Measurements from ENCODE around the gene TMEM45A. TPM values are rescaled to one million over a fixed set of nuclear protein-coding genes. Genes with fewer than 3 reads are reported as not detected.
A peak's percentile ranks its signal among the peaks of the same experiment; 100 is the strongest.

Gene TMEM45A
- total RNA-seq, 6 experiments from 2014 or later, result 47.9 to 189 (median 54.2) TPM

DNA sequence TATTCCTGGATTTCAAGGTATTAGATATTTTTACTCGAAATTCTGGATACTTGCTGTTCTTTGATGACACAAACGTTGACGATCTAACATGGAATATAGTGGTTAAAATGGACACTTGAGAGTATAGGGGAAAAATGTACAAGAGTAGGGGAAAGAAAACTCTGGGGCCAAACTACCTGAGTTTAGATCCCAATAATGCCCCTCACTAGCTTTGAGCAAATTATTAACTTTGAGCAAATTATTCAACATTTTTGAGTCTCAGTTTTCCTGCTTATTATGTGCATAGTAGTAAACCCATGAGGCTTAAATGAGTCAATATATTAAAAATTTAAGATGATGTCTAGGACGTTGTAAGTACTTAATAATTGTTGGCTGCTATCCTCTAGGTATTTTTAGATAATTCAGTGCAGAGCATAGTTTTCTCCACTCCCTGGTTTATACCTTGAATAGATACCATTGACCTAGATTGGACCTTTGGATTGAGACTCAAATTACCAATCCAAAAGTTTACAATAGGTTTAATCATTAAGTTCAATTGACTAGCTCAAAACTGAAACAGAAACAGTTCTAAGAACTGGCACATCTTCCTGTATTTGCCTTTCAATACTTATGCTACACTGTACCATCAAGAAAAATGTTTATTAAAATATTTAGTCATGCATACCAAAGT lies 121.4 kb downstream of the TMEM45A start:
- peak; percentile 95 to 97 (median 96) for ATAC-seq
- WGBS (ENCODE audit: insufficient coverage, low coverage, low lambda C conversion rate, missing lambda C conversion rate), result 26% methylated on average over 4 of the region's 4 CpGs

DNA sequence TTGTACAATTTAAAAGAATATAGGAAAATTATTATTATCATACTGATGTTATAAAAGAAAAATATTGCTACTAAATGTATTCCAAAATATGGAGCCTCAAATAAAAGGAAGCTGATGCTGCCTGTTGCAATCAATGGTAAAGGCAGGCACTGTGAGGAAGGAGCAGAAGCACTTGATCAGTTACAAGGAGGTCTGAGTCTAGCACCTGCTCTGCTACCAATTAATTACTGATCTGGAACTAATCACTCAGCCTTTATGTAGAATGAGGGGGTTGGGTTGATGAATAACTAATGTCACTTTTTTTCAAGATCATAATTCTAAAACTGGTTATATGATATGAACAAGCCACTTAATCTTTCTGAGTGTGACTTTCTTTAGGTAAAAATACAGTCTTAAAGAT lies 122.5 kb downstream of the TMEM45A start:
- Histone ChIP-seq H3K27ac (peak overlapping the region in 1 of 3 donors; percentile 87), H3K4me1 (peaks cover 0 to 17% (median 0%) of the 10 kb centered on the region in 4 donors), H3K4me3 (no peak overlapping the region), H3K36me3 (no peaks in the 10 kb centered on the region), H3K9me3 (no peaks in the 10 kb centered on the region), H3K27me3 (no peaks in the 10 kb centered on the region)
- intact Hi-C loops (cut with DNase I), result no loop called here
- DNase-seq, result no peak
- ATAC-seq, result no peak
- TF ChIP-seq, protein P1, sequence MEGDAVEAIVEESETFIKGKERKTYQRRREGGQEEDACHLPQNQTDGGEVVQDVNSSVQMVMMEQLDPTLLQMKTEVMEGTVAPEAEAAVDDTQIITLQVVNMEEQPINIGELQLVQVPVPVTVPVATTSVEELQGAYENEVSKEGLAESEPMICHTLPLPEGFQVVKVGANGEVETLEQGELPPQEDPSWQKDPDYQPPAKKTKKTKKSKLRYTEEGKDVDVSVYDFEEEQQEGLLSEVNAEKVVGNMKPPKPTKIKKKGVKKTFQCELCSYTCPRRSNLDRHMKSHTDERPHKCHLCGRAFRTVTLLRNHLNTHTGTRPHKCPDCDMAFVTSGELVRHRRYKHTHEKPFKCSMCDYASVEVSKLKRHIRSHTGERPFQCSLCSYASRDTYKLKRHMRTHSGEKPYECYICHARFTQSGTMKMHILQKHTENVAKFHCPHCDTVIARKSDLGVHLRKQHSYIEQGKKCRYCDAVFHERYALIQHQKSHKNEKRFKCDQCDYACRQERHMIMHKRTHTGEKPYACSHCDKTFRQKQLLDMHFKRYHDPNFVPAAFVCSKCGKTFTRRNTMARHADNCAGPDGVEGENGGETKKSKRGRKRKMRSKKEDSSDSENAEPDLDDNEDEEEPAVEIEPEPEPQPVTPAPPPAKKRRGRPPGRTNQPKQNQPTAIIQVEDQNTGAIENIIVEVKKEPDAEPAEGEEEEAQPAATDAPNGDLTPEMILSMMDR (IDR thresholded peaks at IDR 0.05), result no peak
- TF ChIP-seq POLR2A (IDR thresholded peaks at IDR 0.05), result no peak

More for the DNA sequence above, 121.4 kb downstream of the TMEM45A start:
- H3K4me3 ChIP-seq, result peak overlapping the region in 2 of 3 donors; percentile 6 to 12
- intact Hi-C loops (cut with DNase I), result no loop called here
- no peaks in the 10 kb centered on the region for H3K27me3 ChIP-seq
- TF ChIP-seq POLR2A (IDR thresholded peaks at IDR 0.05), result no peak
- TF ChIP-seq, protein P1 (IDR thresholded peaks at IDR 0.05), result no peak
- H3K9me3 ChIP-seq, result no peaks in the 10 kb centered on the region
- no peak for DNase-seq
- H3K36me3 ChIP-seq, result no peaks in the 10 kb centered on the region
- H3K27ac ChIP-seq, result peak overlapping the region; percentile 37 to 87 (median 78)
- peaks cover 0 to 17% (median 0%) of the 10 kb centered on the region in 4 donors for H3K4me1 ChIP-seq

DNA sequence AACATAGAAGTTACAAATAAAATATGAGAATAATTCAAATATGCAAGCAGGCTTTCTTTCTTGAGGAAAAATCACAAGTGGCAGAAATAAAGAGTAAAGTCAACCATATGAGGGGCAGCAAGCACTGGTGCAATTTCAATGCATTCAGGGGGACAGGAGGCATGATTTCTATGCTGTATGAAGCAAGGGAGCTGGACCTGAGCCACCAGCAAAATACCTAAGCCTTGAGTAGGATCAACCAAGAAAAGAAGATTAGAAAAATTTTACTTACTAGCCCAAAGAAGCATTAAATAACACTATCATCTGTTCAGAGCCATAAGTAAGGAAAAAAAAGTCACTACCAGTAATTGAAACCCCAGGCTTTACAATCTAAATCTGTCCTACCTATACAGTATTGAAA lies 123.3 kb downstream of the TMEM45A start:
- ATAC-seq, result no peak
- no peak overlapping the region for H3K27ac ChIP-seq

DNA sequence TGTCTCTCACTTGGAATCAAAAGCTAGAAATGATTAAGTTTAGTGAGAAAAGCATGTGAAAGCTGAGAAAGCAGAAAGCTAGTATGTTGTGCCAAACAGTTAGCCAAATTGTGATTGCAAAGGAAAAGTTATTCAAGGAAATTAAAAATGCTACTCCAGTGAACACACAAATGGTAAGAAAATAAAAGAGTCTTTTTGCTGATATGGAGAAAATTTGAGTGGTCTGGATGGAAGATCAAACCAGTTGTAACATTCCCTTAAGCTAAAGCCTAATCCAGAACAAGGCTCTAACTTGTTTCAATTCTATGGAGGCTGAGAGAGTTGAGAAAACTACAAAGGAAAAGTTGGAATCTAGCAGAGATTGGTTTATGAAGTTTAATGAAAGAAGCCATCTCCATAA lies 128.8 kb downstream of the TMEM45A start:
- H3K4me1 ChIP-seq, result no peaks in the 10 kb centered on the region
- H3K27ac ChIP-seq, result no peak overlapping the region
- ATAC-seq, result no peak
- intact Hi-C loops (cut with DNase I), result no loop called here
- no peak for DNase-seq
- H3K4me3 ChIP-seq, result no peak overlapping the region
- H3K36me3 ChIP-seq, result no peaks in the 10 kb centered on the region
- TF ChIP-seq, protein P1 (IDR thresholded peaks at IDR 0.05), result no peak
- no peak for TF ChIP-seq POLR2A (IDR thresholded peaks at IDR 0.05)
- H3K27me3 ChIP-seq, result no peaks in the 10 kb centered on the region
- H3K9me3 ChIP-seq, result no peaks in the 10 kb centered on the region

More for the DNA sequence above, 123.3 kb downstream of the TMEM45A start:
- H3K36me3 ChIP-seq, result no peaks in the 10 kb centered on the region
- no peak for DNase-seq
- intact Hi-C loops (cut with DNase I), result no loop called here
- TF ChIP-seq POLR2A (IDR thresholded peaks at IDR 0.05), result no peak
- TF ChIP-seq, protein P1 (IDR thresholded peaks at IDR 0.05), result no peak
- peaks cover 0 to 17% (median 0%) of the 10 kb centered on the region in 4 donors for H3K4me1 ChIP-seq
- no peaks in the 10 kb centered on the region for H3K9me3 ChIP-seq
- no peaks in the 10 kb centered on the region for H3K27me3 ChIP-seq
- no peak overlapping the region for H3K4me3 ChIP-seq

Other genes with a start within 250 kb of the TMEM45A start
- gene TBC1D23, start 231.6 kb upstream of the TMEM45A start, total RNA-seq, result 10 to 100 TPM; 13.9 to 26.2 (median 21.5) TPM
- gene NIT2, start 157.9 kb upstream of the TMEM45A start, total RNA-seq, result 100 to 1,000 TPM in 4 of 6 experiments, 10 to 100 TPM in 2; 43.5 to 141 (median 103) TPM
- 10 to 100 TPM; 30.2 to 44.9 (median 39.6) TPM for gene TOMM70, start 91.5 kb upstream of the TMEM45A start, total RNA-seq
- gene LNP1, start 91.1 kb upstream of the TMEM45A start, total RNA-seq, result 1 to 10 TPM in 5 of 6 experiments, under 1 TPM in 1; 0.89 to 1.9 (median 1.7) TPM
- 10 to 100 TPM in 4 of 6 experiments, 1 to 10 TPM in 2; 1.9 to 27.2 (median 21.8) TPM for gene ADGRG7, start 117.0 kb downstream of the TMEM45A start, total RNA-seq
- 10 to 100 TPM; 54.7 to 91.6 (median 71.5) TPM for gene TFG, start 216.9 kb downstream of the TMEM45A start, total RNA-seq